T47D (cell line): ENCODE data around the gene ADGRF4.

Source experiments
- DNase-seq, 2 experiments: peaks; one replicate each; pipeline versions ENCODE4 v3.0.0 to v3.0.0-alpha.2; 2011 to 2012; ENCODE audit warnings: low read depth in 1 of 2, low spot score in 1 of 2
- JUND ChIP-seq: IDR thresholded peaks from 2 replicates; pipeline ENCODE4 v1.6.1; 2012; ENCODE audit warnings: low read depth
- in situ Hi-C: cut with HindIII; loops from 2 replicates; pipeline ENCODE4 v1.10.0; 2016; ENCODE audit warnings: low sequenced_read_pairs, low pct_unique_long_range_greater_than_20kb

Gene ADGRF4

GRCh38 chr6:47697925-47698324 is 455 bp upstream of the ADGRF4 start:
- in situ Hi-C loops: no loop called here
- TF ChIP-seq JUND: no peak
- no peak for DNase-seq

- in situ Hi-C loops: no loop called here
- no peak for TF ChIP-seq JUND
- peak in 1 of 2 experiments; percentile 11 for DNase-seq
These were observed 1.7 kb downstream of the ADGRF4 start for GRCh38 chr6:47700053-47700452.

- TF ChIP-seq JUND: no peak
- no peak for DNase-seq
- in situ Hi-C loops: no loop called here
These were observed 2.2 kb downstream of the ADGRF4 start for GRCh38 chr6:47700596-47700995.

GRCh38 chr6:47701363-47701762 is 3.0 kb downstream of the ADGRF4 start:
- in situ Hi-C loops: no loop called here
- DNase-seq: peak; percentile 19 to 62
- no peak for TF ChIP-seq JUND

- in situ Hi-C loops: no loop called here
- TF ChIP-seq JUND: no peak
- peak in 1 of 2 experiments; percentile 19 for DNase-seq
These were observed 10.8 kb downstream of the ADGRF4 start for GRCh38 chr6:47709160-47709559.

GRCh38 chr6:47710295-47710694 is 11.9 kb downstream of the ADGRF4 start:
- TF ChIP-seq JUND: no peak
- in situ Hi-C loops: no loop called here
- DNase-seq: no peak

- in situ Hi-C loops: no loop called here
- DNase-seq: no peak
These were observed 14.8 kb downstream of the ADGRF4 start for GRCh38 chr6:47713200-47713599.

GRCh38 chr6:47714802-47715201 is 16.4 kb downstream of the ADGRF4 start:
- TF ChIP-seq JUND: no peak
- no peak for DNase-seq
- in situ Hi-C loops: no loop called here

More at GRCh38 chr6:47713200-47713599, 14.8 kb downstream of the ADGRF4 start:
- no peak for TF ChIP-seq JUND

- no peak for DNase-seq
- in situ Hi-C loops: no loop called here
- no peak for TF ChIP-seq JUND
These were observed 17.4 kb downstream of the ADGRF4 start for GRCh38 chr6:47715782-47716181.

GRCh38 chr6:47716207-47716606 is 17.8 kb downstream of the ADGRF4 start:
- TF ChIP-seq JUND: no peak
- DNase-seq: no peak
- in situ Hi-C loops: no loop called here

GRCh38 chr6:47718571-47718970 is 20.2 kb downstream of the ADGRF4 start:
- no peak for DNase-seq
- in situ Hi-C loops: no loop called here
- no peak for TF ChIP-seq JUND

GRCh38 chr6:47721189-47721588 is 22.8 kb downstream of the ADGRF4 start:
- no peak for TF ChIP-seq JUND
- in situ Hi-C loops: no loop called here
- no peak for DNase-seq

- DNase-seq: no peak
- TF ChIP-seq JUND: no peak
- in situ Hi-C loops: no loop called here
These were observed 23.8 kb downstream of the ADGRF4 start for GRCh38 chr6:47722194-47722593.

GRCh38 chr6:47724300-47724699 is 25.9 kb downstream of the ADGRF4 start:
- in situ Hi-C loops: no loop called here
- no peak for DNase-seq

More at GRCh38 chr6:47724300-47724699, 25.9 kb downstream of the ADGRF4 start:
- TF ChIP-seq JUND: no peak
